ENCODE data around the gene ACOT11.

- TF ChIP-seq CTCF (IDR thresholded peaks at IDR 0.05) (no peak), POLR2A (IDR thresholded peaks at IDR 0.05; ENCODE audit: low read depth) (no peak), EP300 (IDR thresholded peaks at IDR 0.05) (peak; percentile 32), POLR2AphosphoS5 (IDR thresholded peaks at IDR 0.05) (peak; percentile 75 to 76)
These were observed 19.9 kb downstream of the ACOT11 start for GRCh38 chr1:54567961-54568360.
